Loucy (cell line): ENCODE results near the gene QPCT.

Experiments used
- H2AFZ ChIP-seq: fragments of 200-600 bp; sonication (generic); 2 replicates; pipeline ENCODE4 v1.6.0; 2016; ENCODE audit warnings: antibody characterized with exemption, mild to moderate bottlenecking, low read length, moderate library complexity
- H3F3A ChIP-seq: fragments of 200-600 bp; 2 replicates; pipeline ENCODE4 v1.6.0; 2016; ENCODE audit warnings: antibody characterized with exemption, low read depth, mild to moderate bottlenecking
- H3K27me3 ChIP-seq: fragments of 200-600 bp; sonication (generic); 2 replicates; pipeline ENCODE4 v1.6.1; 2014; ENCODE audit warnings: low read length, mild to moderate bottlenecking; ENCODE audit not compliant: insufficient read depth, poor library complexity, severe bottlenecking
- H3K36me3 ChIP-seq: fragments of 200-600 bp; sonication (generic); 2 replicates; pipeline ENCODE4 v1.6.1; 2016; ENCODE audit warnings: low read length; ENCODE audit not compliant: insufficient read depth
- H3K4me1 ChIP-seq: fragments of 200-600 bp; sonication (generic); 2 replicates; pipeline ENCODE4 v1.5.1; 2014; ENCODE audit warnings: low read length, mild to moderate bottlenecking; ENCODE audit not compliant: insufficient read depth, poor library complexity, severe bottlenecking
- H3K4me2 ChIP-seq: fragments of 200-600 bp; sonication (generic); 2 replicates; pipeline ENCODE4 v1.6.0; 2014; ENCODE audit warnings: antibody characterized with exemption, low read length, low read depth, mild to moderate bottlenecking; ENCODE audit not compliant: poor library complexity, severe bottlenecking
- H3K4me3 ChIP-seq: fragments of 200-600 bp; sonication (generic); 2 replicates; pipeline ENCODE4 v1.5.1; 2014; ENCODE audit warnings: low read length, mild to moderate bottlenecking, mixed read lengths; ENCODE audit not compliant: poor library complexity, severe bottlenecking
- H3K79me2 ChIP-seq: fragments of 200-600 bp; sonication (generic); 2 replicates; pipeline ENCODE4 v1.6.1; 2014; ENCODE audit warnings: low read length; ENCODE audit not compliant: insufficient read depth
- H3K9ac ChIP-seq: fragments of 200-600 bp; sonication (generic); 2 replicates; pipeline ENCODE4 v1.6.0; 2014; ENCODE audit warnings: mild to moderate bottlenecking, low read depth, low read length, moderate library complexity; ENCODE audit not compliant: poor library complexity, severe bottlenecking
- H3K9me2 ChIP-seq: fragments of 200-600 bp; sonication (generic); replicated peaks from 2 replicates; pipeline ENCODE4 v1.6.1; 2016; ENCODE audit warnings: low read depth, low read length, mixed read lengths
- H3K9me3 ChIP-seq: fragments of 200-600 bp; sonication (generic); 2 replicates; pipeline ENCODE4 v1.6.1; 2014; ENCODE audit warnings: mild to moderate bottlenecking, antibody characterized with exemption, low read length, low read depth; ENCODE audit not compliant: insufficient read depth
- H4K20me1 ChIP-seq: fragments of 200-600 bp; sonication (generic); 2 replicates; pipeline ENCODE4 v1.6.0; 2014; ENCODE audit warnings: antibody characterized with exemption, low read length, mild to moderate bottlenecking; ENCODE audit not compliant: insufficient read depth, poor library complexity, severe bottlenecking
- EZH2phosphoT487 ChIP-seq: fragments of 200-600 bp; IDR thresholded peaks from 2 replicates; pipeline ENCODE4 v1.6.1; 2018; ENCODE audit warnings: antibody characterized with exemption, mild to moderate bottlenecking, moderate library complexity, borderline replicate concordance
- TF ChIP-seq, protein P1 (sequence below): fragments of 200-600 bp; sonication (generic); conservative IDR thresholded peaks from 2 replicates; pipeline ENCODE4 v1.5.1; 2014; ENCODE audit warnings: mild to moderate bottlenecking, antibody characterized with exemption, low read length

QPCT gene

DNA sequence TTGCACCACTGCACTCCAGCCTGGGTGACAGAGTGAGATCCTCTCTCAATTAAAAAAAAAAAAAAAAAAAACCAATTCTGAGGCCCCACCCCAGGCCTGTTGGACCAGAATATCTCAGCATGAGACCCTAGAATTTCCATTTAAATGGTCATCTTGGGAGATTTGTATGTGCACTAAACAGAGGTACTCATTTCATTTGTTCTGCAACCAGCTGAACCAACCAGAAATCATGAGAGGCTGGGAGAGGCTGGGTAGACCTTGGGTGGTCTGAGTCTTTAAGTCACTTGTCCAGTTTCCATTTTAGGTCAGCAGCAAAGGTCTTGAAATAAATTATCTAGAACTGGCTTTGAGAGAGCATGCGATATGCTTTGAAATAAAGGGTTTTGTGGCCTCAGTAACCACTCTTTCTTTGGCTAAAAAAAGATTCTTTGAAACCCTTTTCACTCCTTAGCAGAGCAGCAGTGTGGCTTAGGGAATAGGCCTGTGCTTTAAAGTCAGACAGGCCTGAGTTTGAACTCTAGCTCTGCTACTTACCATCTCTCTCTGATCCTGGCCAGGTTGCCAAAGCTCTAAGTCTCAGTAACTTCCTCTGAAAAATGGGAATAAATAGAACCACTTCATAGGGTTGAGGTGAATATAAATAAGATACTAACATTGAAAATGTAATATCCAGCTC lies 52.6 kb downstream of the QPCT start:
- no peaks in the 10 kb centered on the region for H3F3A ChIP-seq
- no peaks in the 10 kb centered on the region for H3K36me3 ChIP-seq
- no peak overlapping the region for H2AFZ ChIP-seq
- H4K20me1 ChIP-seq, result no peaks in the 10 kb centered on the region
- no peaks in the 10 kb centered on the region for H3K9me2 ChIP-seq
- H3K9me3 ChIP-seq, result no peaks in the 10 kb centered on the region
- no peaks in the 10 kb centered on the region for H3K27me3 ChIP-seq
- TF ChIP-seq, protein P1, sequence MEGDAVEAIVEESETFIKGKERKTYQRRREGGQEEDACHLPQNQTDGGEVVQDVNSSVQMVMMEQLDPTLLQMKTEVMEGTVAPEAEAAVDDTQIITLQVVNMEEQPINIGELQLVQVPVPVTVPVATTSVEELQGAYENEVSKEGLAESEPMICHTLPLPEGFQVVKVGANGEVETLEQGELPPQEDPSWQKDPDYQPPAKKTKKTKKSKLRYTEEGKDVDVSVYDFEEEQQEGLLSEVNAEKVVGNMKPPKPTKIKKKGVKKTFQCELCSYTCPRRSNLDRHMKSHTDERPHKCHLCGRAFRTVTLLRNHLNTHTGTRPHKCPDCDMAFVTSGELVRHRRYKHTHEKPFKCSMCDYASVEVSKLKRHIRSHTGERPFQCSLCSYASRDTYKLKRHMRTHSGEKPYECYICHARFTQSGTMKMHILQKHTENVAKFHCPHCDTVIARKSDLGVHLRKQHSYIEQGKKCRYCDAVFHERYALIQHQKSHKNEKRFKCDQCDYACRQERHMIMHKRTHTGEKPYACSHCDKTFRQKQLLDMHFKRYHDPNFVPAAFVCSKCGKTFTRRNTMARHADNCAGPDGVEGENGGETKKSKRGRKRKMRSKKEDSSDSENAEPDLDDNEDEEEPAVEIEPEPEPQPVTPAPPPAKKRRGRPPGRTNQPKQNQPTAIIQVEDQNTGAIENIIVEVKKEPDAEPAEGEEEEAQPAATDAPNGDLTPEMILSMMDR, result no peak
- TF ChIP-seq EZH2phosphoT487, result no peak
- H3K9ac ChIP-seq, result no peak overlapping the region
- no peak overlapping the region for H3K4me2 ChIP-seq
- no peaks in the 10 kb centered on the region for H3K79me2 ChIP-seq
- no peaks in the 10 kb centered on the region for H3K4me1 ChIP-seq
- H3K4me3 ChIP-seq, result no peak overlapping the region

DNA sequence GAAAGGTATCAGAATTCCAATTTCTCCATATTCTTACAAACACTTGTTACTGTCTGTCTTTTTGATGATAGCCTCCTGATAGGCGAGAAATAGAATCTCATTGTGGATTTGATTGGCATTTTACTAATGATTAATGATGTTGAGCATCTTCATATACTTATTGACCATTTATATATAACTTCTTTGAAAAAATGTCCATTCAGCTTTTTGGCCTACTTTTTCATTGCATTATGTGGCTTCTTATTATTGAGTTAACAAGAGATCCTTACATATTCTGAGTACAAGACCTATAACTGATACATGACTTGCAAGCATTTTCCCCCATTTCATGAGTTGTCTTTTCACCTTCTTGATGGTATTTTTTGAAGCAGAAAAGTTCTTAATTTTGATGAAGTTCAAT lies 54.6 kb downstream of the QPCT start:
- Histone ChIP-seq H2AFZ (no peak overlapping the region), H3F3A (no peaks in the 10 kb centered on the region), H3K36me3 (no peaks in the 10 kb centered on the region), H3K9ac (no peak overlapping the region), H3K9me2 (no peaks in the 10 kb centered on the region), H3K9me3 (no peaks in the 10 kb centered on the region), H3K27me3 (no peaks in the 10 kb centered on the region), H3K4me1 (no peaks in the 10 kb centered on the region), H4K20me1 (no peaks in the 10 kb centered on the region), H3K79me2 (no peaks in the 10 kb centered on the region), H3K4me2 (no peak overlapping the region), H3K4me3 (no peak overlapping the region)
- no peak for TF ChIP-seq EZH2phosphoT487
- TF ChIP-seq, protein P1, result no peak

- Histone ChIP-seq H4K20me1 (no peaks in the 10 kb centered on the region), H3K9me3 (no peaks in the 10 kb centered on the region), H3K9ac (no peak overlapping the region), H3K36me3 (no peaks in the 10 kb centered on the region), H3K4me3 (no peak overlapping the region), H3K4me2 (no peak overlapping the region), H3K9me2 (no peaks in the 10 kb centered on the region), H3K27me3 (no peaks in the 10 kb centered on the region), H2AFZ (no peak overlapping the region), H3F3A (no peaks in the 10 kb centered on the region), H3K4me1 (no peaks in the 10 kb centered on the region), H3K79me2 (no peaks in the 10 kb centered on the region)
- TF ChIP-seq EZH2phosphoT487, result no peak
- TF ChIP-seq, protein P1, result no peak
Observed at GRCh38 chr2:37400041-37400440, 55.6 kb downstream of the QPCT start.
